Measurements from ENCODE around the gene ACSF2.
"Not testable (repeated sequence)": the region's sequence is repeated elsewhere in the genome, so short reads cannot be mapped to it uniquely, and the experiment has no call there.

Gene ACSF2

GRCh38 chr17:50412188-50412732 is 13.8 kb upstream of the ACSF2 start:
- no peak for DNase-seq

DNA sequence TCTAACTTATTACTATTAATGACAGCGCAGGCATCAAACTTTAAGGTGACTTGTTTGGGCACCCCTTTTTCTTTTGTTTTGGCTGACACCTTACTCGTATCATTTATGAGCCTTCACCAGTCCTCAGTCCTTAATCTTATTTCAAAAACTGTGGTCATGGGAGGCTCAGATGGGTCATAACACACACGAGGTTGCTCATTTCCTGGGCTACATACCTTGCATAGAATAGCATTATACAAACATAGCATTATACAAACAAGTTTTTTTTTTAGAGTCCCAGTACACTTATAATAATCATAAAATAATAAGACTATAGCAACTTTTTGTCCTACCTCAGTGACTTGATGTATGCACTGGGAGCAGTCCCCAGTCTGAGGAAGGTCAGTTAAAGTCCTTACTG is 11.2 kb upstream of the ACSF2 start:
- no peak for DNase-seq

DNA sequence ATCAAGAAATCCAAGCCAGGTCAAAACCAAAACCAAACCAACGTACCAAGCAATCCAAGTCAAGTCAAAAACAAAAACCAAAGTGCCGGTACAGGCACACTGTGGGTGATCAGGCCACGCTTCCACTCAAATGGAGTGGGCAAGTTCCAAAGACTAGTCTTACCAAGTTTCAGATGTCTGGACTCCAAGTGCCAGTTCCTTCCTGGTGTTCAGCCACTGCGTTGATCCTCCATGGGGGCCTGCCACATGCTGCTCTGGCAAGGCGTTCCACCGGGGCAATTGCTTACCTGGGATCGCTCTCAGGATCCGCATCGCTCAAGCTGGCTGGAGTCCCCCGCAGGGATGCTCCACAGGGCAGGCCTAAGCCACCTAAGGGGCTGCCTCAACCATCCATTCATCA is 6.4 kb upstream of the ACSF2 start:
- DNase-seq = not testable (repeated sequence)

DNA sequence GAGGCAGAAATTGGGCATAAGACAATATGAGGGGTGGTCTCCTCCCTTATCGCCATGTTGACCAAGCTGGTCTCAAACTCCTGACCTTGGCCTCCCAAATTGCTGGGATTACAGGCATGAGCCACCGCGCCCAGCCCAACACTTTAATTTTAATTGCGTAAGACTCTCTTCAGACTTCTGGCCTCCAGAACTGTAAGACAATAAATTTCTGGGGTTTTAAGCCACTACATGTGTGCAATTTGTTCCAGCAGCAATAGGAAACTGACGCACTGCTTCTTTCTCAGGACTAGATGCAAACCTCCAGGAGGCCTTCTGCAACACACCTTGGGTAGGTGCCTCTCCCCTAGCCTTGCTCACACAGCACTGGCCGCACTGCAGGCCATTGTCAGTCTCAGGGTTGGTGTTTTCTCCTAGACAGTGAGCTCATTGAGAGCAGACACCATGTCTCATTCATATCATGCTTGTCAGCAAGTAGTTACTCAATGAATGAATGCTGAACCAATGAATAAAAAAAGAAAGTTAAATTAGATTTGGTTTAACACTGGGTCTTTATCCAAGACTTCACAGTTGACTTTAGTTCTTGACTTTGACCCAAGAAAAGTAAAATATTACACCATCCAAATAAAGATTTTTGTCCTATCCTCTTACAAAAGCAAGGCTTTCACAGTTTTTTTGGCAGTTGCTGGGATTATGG is 5.5 kb upstream of the ACSF2 start:
- DNase-seq = no peak

- peak in 1 of 2 donors; percentile 65 for DNase-seq
Observed at GRCh38 chr17:50421308-50422051, 4.5 kb upstream of the ACSF2 start.

DNA sequence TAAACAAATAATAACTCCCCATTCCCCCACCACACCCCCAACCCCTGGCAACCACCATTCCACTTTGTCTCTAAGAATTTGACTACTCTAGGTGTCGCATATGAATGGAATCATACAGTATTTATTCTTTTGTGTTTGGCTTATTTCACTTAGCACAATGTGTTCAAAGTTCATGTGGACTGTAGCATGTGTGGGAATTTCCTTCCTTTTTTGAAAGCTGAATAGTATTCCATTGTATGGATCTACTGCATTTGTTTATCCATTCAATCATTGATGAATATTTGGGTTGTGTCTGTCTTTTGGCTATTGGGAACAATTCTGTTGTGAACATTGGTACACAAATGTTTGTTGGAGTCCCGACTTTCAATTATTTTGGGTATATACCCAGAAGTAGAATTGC is 3.3 kb upstream of the ACSF2 start:
- no peak for DNase-seq

DNA sequence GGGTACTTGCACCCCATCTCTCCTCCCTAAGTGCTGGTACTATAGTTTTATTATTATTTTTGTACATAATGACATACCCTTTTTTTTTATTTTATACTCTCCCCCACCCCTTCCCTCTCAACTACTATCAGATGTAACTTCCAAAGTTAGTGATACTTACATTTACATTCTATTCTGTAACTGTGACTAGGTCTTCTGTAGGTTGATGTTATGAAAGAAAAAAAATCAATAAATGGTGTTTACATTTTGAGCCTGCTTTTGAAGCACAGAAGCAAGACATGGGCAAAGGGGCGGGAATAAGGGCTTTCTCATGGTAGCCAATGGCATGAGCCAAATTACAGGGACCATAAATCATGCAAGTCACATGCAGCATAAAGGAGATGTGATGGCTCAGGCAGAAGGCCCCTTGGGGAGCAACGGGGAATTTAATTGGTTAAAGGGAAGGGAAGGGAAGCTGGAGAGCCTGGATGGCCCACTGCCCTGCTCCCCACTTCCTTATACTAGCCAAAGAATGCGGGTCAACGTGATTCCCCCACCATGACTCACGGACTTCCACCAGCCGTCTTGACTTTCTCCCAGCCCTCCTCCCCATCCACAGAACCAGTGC is 2.4 kb upstream of the ACSF2 start:
- peak; percentile 77 to 79 for DNase-seq

DNA sequence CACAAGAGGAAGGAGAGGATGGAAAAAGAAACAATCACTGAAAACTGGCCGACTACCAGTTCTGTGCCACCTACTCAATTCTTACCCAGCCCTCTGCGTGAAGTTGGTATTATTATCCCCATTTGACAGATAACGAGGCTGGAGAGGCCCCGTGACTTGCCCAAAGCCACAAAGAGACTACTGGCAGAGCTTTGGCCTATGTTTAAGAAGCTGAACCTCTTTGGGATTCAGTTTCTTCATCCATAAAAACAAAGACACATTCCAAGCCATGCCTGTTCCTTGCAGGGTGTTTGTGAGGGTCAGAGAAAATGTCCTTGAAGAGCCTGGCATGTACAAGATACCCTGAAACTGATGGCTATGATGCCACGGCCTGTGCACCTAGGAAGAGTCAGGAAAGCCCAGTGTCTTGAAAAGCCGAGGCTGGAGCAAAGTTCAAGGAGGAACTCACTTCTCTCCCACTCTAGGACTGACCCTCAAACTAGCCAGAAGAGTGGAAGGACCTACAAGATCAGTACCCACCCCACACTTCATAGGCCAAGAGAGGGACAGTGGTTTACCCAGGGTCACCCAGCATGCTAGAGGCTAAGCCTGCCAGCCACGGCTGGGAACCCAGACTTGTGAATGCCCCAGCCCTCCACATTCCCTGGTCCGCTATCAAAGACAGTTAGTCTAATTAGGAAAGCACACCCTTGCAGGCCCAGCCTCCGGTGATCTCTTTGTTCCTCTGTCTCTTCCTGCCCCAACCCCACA is 1.6 kb upstream of the ACSF2 start:
- peak in 1 of 2 donors; percentile 12 for DNase-seq

GRCh38 chr17:50424996-50425681 is 879 bp upstream of the ACSF2 start:
- peak; percentile 21 to 25 for DNase-seq

- no peak for DNase-seq
Observed at GRCh38 chr17:50426472-50426782, 409 bp downstream of the ACSF2 start.

GRCh38 chr17:50426814-50427787 is 1.1 kb downstream of the ACSF2 start:
- DNase-seq = peak; percentile 64 to 66

GRCh38 chr17:50428126-50428525 is 2.1 kb downstream of the ACSF2 start:
- not testable (repeated sequence) for DNase-seq

GRCh38 chr17:50428831-50429424 is 2.9 kb downstream of the ACSF2 start:
- no peak for DNase-seq

GRCh38 chr17:50429793-50430192 is 3.8 kb downstream of the ACSF2 start:
- no peak for DNase-seq

DNA sequence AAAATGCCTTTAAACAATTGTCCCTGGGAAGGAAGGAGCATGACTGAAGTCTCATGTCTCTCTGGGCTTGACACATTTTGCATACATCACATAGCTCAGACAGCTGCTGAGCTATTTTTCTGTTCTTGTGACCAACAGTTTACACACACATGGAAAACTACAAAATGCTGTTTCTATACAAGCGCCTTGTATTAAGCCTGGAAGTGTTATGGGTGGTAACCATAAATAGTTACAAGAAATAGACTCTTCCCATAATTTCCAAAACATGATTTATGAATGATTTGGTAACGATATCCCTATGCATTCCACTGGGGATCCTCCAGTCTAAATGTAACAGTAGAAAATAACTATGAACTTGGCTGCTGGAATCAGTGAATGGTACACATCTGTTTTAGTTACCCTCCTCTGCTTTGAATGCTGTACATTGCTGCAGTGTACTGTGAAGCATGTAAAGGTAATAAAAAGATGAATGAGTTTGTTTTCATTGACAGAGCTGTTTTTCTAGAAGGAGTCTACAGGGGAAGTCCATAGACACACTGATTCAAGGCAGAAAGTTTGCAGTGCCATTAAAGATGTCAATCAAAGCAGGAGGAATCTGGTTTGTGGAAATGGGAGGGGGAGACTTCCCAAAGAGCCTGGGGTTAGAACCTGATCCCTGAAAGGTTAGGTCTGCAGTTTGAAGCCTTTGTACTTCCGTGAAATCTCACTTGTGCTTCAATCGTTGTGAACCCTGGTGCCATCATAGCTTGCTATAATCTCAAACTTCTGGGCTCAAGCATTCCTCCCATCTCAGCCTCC is 5.0 kb downstream of the ACSF2 start:
- no peak for DNase-seq

GRCh38 chr17:50432125-50432762 is 6.2 kb downstream of the ACSF2 start:
- no peak for DNase-seq

GRCh38 chr17:50437409-50437808 is 11.4 kb downstream of the ACSF2 start:
- no peak for DNase-seq

GRCh38 chr17:50439008-50439407 is 13.0 kb downstream of the ACSF2 start:
- no peak for DNase-seq

DNA sequence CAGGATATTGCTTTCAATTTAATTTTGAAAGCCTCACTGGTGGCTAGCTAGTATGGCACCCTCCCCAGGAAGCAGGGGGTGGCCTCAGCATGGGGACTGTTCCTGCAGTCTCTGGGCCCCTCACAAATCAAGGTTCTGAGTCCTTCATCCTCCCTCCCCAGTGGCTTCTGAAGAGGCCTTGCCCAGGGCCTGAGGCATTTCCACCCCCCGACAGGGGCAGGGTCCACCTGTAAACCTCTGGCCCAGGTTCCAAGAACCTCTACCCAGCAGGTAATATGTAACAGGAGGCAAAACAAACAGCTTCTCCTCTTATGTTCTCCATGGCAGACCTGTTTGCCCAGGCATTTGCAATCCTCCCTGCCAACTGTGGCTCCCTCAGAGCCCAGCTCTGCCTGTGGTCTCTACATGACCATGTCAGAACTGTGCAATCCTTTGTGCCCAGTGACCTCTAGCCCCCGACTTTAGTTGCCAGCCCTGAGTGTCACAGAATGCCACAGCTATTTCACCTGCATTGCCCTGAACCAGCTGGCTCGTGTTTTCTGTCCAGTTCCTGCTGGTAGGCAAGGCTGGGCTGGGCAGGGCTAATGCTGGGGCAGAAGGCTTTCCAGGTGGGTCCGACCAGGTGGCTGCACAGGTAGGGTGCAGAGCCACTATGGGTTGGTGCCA is 14.3 kb downstream of the ACSF2 start:
- no peak for DNase-seq
